Measurements from ENCODE around the gene DNAJC15.
"Not testable (repeated sequence)": the region's sequence is repeated elsewhere in the genome, so short reads cannot be mapped to it uniquely, and the experiment has no call there.

Gene DNAJC15

DNA sequence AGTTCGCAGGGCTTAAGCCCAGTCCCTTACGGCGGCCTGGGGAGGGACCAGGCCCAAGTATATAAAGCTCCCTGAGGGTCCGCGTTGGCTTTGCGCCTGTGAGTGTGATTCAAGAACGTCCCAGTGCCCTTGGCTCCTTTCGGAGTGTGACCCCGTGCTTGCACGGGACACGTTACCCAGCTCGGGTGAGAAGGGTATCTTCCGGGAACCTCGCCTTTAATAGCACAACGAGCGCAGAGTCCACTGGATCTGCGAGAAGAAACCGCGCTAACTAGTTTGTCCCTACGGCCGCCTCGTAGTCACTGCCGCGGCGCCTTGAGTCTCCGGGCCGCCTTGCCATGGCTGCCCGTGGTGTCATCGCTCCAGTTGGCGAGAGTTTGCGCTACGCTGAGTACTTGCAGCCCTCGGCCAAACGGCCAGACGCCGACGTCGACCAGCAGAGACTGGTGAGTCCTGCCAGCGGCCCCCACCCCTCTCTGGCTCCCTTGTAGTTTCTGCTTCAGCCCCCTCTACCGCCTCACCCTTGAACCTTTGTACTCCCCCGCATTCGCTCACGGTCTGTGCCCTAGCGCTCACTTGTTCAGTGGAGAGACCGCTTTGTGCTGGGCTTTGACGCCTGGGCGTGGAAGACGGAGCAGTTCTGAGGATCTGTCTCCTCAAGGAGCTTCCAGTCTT lies at the start of gene DNAJC15:
TSS of gene DNAJC15 (plus strand) at position 298 of the 675 bp plus-strand sequence. CDS start at position 339, 41 bp downstream.
- peak; percentile 14 for DNase-seq

DNA sequence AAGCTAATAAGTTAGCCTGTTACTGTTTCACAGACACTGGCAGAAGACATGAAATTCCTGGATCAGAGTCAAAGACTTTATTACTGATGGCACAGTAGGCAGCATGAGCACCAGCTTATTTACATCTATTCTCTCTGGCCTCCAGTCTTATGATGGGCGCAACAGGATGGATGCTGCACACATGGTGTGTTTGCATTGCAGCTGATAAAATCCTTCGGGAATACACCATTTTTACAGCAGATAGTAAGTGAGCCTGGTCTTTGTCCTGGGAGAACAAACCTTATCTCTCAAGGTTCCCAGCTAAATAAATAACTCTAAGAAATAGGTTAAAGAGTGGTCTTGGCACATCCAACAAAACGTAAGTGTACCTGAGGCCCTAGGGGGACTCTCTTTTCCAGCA lies 47.3 kb upstream of the DNAJC15 start:
- no peak for DNase-seq

DNA sequence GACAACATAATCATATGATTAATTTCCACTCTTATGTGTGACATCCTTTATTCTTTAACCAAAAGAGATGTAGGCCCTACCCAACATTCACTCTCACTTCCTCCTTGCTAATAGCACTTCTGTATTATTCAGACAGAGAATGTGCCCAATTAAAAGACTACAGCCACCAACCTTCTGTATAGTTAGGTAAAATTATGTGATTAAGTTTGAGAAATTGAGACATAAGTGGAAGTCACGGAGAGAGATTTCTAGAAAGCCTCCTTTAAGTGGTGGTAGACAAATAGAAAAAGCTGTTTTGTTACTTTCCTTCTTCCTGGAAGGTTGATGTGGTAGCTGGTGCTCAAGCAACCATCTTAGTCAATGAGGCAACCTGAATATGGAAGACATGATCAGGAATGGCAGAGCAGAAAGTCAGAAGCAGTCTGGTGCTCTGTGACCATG lies 46.1 kb upstream of the DNAJC15 start:
- no peak for DNase-seq

DNA sequence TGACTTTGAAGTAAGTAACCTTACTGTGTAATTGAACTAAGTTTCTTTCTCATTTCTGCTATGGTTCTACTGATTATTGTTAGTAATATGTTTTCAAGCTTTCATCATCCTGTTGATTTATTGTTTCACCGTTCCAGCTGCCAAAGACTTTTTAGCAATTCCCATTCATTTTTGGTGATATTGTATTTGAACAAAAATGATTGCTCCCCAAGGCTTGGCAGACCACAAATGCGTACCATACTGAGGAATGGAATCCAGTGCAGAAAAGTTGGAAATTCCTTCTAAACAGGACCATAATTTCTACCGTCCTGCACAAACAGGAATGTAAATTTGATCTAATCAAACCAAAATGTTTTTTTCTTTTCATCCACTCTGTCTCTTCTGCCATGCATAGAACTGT lies 42.1 kb upstream of the DNAJC15 start:
- DNase-seq, result no peak

DNA sequence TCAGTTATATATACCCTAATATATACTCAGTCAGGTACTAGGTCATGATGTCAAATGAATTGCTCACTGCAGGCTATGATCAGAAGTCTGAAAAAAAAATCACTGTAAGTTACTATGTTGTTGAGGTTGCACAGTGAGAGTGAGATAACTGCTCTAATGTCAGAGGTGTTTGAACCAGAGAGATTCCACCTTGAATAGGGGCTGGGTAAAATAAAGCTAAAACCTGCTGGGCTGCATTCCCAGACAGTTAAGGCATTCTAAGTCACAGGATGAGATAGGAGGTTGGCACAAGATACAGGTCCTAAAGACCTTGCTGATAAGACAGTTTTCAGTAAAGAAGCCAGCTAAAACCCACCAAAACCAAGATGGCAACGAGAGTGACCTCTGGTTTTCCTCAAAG lies 41.5 kb upstream of the DNAJC15 start:
- DNase-seq, result no peak

DNA sequence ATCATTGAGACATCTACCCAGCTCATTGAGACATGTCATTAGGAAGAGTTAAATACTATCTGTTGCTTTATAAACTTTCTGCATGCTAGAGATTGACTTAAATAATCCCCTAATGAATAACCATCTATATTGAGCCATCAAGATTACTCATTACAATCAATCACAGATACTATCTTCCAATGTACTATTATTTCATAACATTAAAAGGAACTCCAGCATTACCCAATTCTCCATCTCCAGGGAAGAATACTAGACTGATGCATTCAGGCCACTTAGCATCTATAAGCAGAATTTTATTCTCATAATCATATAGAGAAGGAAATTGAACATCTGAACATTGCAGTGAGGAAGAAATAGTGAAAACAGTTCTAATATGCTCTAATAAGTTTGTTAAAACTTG lies 39.4 kb upstream of the DNAJC15 start:
- DNase-seq, result no peak

DNA sequence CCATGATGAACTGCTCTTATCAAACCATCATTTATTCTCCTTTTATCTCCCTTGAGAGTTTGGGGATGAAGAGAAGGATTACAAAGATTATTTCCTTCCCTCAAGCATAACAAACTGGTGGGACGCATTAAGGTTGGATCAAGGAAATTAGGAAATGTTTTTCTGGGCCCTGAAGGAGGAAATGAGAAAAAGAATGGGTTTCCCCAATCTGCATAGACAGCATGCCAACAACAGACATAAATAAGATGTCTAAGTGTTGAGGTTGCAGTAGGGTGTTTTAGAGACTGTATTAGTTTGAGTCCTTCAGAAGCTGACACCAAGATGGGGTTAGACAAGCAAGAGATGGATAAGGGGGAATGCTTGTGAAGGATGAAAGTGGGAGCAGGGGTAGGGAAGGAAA lies 38.7 kb upstream of the DNAJC15 start:
- DNase-seq, result no peak

DNA sequence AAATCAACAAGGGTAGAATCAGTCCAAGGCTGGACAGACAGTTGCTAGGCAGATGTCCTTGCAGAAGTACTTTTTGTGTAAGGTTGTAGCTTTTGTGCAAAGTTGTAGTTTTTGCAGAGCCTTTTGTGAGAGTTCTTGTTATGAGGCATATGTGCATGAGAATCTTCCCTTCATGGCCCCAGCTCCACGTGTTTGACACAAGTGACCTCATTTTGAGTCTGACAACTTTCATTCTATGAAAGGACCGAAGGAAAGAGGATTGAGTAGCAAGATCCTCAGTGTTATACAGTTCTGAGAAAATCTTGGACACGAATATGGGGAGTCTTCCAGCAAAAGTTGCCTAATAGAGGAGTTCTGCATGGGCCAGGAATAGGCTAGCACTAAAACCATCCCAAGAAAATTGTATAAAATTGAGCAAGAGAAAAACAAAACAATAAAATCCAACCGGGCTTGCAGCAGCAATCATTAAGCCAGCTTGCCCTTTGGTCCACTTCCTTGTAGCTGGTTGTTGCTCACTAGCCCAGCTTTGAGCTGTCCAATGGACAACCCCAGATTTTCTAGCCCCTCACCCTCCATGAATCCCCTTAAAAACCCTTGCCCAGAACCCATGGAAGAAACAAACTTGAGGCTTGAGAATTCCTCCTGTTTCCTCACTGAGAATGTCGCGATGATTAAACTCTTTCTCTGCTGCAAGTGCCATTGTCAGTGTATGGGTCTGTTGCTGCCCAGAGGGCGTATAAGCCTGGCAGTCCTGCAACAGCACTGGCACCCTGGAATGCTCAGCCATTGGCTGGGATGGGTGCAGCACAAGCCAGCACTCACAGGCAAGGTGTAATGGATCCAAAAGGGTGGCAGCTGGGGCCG lies 37.8 kb upstream of the DNAJC15 start:
- DNase-seq, result no peak

DNA sequence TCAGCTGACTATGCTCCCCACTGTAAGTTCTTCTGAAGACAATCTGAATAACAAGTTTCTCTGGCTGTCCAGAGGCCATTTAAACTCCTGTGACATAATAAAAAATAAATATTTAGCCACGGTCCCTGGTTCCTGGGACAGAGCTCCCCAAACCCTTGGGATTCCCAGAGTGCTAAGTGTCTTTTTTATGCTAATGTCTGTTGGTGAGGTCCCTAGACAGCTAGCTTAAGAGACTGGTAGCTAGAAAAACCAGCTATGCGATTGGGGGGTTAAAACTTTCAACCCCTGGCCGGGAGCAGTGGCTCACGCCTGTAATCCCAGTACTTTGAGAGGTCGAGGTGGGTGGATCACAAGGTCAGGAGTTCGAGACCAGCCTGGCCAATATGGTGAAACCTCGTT lies 37.2 kb upstream of the DNAJC15 start:
- no peak for DNase-seq

DNA sequence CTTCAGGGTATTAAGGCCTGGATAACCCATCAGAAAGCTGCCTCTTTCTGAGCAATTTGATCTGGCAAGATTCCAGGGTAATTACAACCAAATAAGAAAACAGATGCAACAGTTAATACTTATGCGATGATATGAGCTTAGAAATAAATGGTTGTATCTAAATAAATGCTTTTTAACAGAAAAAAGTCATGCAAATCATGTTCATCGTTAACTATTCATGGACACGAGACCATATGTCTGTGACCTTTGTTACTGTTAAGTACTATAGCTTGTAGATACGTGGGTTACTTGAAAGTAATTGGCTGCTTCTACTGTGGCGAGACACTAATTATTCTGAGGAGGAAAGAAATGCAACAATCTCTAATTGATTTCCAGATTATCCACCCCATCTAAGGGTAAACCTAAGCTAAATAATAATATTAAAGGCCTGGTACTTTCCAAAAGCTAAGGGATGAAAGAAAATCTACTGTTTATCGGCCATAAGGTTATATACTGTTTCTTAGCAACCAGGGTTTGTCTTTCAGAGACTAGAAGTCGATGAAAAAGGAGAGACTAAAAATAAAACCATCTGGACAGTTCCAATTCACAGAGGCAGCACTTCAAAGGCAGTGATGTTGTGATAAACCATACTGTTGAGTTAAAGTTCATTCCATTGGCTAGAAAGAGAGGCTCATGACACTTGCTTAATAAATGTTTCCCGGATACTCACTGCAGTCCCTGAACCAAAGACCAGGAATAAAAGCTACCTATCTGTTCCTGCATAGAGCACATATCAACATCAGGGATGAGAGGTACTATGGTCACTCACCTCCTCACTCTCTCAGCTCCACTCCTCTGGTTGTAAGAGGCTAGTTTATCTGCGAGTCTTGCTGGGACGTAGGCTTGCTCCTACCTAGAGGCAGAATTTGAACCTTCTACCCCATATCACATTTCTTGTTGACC lies 32.8 kb upstream of the DNAJC15 start:
- no peak for DNase-seq

DNA sequence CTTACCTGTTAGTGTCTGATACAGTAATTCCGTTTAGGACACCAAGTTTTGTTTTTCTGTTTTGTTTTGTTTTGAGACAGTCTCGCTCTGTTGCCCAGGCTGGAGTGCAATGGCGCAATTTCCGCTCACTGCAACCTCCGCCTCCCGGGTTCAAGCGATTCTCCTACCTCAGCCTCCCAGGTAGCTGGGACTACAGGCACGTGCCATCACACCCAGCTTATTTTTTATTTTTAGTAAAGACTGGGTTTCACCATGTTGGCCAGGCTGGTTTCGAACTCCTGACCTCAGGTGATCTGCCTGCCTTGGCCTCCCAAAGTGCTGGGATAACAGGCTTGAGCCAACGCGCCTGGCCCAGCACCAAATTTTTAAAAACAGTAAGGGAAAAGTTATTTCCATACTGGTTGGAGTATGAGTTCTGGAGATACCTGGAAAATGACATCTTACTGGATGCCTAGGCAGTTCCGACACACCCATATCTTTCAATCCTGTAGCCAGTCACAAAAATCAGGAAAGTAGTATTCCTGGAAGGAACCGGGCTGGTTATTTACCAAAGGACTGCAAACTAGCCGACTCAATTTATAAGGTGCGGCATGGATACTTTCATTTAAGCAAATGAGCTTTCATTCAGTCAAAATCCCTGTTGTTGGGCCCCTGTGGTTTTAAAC lies 32.0 kb upstream of the DNAJC15 start:
- DNase-seq, result not testable (repeated sequence)

DNA sequence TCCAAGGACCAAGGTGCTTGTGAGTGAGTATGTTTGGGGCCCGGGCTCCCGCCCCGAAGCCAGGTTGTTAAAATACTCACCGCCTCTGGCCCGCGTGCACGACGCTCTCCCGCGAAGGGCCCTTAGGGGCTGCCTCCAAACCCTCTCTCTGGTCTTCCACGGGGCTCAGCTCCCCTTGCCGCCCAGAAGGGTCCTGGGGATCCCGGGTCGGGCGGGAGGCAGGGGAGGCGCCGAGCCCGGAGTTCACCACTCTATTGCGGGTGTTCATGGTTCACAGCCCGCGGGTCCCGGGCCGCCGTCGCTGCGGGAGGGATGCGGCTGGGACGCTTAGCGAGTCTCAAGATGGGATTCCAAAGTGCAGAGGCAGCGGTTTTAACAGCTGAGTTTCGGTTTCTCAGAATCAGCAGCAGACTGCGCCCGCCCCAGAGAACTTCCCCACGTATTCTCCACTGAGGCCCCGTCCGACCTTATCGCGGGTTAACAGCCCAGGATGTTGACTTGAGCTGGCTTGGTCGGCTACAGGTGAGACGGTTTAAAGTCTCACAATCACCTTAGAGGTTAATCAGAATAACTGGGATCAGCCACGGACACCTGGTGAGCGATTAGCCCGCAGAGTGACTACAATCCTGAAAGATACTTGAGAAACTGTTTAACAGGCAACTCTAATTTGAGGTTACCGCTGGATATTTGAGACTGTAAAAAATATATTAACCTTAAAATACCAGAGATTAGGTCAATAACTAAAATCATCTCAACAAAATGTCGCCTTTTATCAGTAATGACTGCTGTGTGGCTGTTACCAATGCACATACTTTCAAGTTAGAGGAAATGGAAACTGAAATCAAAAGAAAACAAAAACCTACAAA lies 31.3 kb upstream of the DNAJC15 start, which contains the start of gene EPSTI1:
TSS of gene EPSTI1 (minus strand) at position 344 of the 866 bp plus-strand sequence. CDS start at position 268, 76 bp downstream.
- no peak for DNase-seq

DNA sequence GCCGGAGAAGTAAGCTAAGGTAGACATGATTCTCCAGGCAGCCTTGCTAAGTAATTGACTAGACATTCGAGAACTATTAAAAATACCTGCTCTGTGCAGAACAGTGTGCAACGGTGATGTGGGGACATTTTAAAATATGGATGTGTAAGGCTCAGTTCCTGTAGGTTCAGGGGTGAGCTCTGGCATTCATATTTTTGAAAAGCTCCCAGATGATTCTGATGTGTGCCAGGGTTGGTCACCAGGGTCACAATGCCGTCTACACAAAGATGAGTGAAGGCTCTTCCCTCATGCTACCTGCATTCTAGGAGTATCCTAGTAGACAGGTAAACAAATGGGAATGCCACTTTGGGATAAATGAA lies 30.6 kb upstream of the DNAJC15 start:
- DNase-seq, result no peak

DNA sequence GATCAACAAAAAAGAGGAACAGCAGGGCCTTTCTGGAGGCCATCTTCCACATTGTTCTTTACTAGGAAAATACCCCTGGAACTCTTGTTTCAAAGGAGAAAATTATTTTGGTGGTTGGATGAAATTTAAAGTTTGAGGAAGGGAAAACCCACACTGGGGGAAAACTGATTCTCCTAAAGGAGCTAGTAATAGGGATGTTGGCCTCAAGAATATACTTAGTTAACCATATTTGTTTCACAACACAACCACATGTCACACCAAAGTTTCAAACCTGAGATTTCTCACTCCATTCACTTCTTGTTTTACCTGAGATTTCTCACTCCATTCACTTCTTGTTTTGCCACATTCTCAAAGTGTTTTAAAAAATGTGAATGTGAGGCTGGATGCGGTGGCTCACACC lies 28.5 kb upstream of the DNAJC15 start:
- no peak for DNase-seq

DNA sequence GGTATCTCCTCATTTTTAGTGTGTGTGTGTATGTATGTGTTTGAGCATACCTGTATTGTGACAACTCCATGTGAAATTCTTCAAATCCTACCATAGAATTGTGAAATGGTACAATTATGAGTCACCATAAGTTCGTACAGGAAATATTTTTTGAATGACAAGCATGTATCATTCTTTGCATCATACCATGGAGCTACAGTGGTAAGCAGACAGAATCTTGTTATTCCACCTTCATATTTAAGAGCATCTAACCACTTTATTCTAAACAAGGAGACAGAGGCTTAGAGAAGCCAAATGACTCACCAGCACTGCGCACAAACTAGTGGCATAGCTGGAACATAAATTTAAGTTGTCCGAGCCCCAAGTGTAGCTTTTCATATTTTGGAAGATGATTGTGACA lies 26.8 kb upstream of the DNAJC15 start:
- no peak for DNase-seq

DNA sequence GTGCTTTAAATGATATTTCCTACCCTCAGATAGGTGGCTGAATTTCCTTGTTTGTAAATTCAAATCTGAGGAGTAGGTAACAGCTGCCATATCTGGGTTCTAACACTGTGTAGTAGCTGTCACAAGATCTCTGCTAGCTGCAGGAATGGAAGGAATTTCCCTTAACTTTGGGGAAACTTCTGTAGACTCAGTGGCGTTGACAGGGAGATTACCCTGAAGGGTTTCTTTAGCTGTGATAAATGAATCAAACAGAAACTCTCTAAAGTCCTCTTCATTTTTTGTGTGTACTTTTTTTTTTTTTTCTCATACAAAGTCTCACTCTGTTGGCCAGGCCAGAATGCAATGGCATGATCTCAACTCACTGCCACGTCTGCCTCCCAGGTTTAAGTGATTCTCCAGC lies 26.0 kb upstream of the DNAJC15 start:
- no peak for DNase-seq

DNA sequence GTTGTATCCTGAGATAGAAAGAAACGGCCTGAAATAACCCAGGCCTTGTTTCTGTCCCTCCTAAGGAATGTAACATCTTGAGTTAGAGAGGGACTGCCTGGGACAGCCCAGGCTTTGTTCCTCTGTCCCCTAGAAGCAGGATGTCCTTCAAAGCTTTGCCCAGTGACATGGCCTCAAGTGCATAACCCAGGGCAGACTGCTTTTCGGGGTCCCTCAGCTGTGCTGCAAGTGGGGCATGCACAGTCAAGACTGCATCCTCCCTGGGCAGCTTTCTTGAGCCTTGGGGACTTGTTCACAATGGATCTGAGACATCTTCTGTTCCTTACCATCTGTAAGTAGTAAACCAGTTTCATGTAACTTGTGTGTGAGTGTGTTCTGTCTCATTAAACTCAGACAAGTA lies 23.9 kb upstream of the DNAJC15 start:
- DNase-seq, result no peak

DNA sequence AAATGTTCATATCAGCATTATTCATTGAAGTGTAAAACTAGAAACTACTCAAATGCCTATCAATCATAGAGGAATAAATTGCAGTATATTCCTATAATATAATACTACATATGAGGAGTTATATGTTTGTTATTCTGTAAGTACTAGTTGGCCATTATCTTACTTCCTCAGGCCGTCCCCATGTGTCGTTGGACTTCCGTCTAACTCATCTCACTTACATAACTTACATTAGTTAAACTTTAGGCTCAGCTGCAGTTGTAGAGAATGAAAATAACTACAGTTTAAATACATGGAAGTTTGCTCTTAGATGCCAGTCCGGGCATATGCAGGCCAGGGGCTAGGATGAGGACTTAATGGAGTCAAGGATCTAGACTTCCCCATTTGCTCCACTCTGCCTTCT lies 22.7 kb upstream of the DNAJC15 start:
- no peak for DNase-seq

DNA sequence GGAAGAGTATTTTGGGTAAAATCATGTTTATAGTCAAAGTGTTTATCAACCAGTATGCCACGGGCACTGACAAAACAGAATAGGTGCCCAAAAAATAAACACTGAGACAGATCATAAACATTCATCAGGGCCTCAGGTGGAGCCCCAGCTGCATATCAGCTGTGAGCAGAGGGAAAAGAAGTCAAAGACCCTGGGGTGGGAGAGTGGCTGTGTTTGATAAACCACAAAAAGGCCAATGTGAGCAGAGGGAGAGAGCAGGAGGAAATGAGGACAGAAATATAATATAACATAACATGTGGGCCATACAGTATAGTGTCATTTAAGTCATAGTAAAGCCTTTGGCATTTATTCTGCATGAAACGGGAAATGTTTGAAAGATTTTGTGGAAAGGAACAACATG lies 21.4 kb upstream of the DNAJC15 start:
- DNase-seq, result no peak

DNA sequence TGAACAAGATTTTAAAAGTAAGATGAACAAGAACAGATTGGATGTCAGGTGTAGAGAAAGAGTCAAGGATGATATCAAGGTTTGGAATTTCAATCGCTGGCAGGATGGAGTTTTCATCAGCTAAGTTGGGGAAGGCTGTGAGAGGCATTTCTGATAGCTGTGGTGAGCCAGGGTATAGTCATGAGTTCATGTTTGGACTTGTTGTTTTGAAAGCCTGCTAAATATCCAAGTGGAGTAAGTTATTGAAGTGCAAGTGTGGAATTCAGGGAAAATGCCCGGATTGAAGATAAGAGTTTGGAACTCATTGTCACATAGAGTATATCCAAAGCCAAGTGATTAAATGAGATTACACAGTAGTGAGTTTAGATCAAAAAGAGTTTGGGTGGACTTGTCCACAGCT lies 20.4 kb upstream of the DNAJC15 start:
- DNase-seq, result no peak

DNA sequence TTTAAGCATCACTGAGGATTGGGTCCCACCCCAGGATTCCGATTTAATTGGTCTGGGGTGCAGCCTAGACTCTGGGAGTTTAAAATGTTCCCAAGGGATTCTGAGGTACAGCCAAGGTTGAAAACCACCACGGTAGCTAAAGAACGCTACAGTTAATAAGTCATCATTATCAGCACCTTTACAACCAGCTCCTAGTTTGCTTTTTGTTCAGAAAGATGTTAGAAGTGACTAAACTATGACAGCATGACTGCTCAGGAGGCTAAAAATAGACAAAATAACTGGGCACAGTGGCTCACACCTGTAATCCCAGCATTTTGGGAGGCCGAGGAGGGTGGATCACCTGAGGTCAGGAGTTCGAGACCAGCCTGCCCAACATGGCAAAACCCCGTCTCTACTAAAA lies 19.7 kb upstream of the DNAJC15 start:
- no peak for DNase-seq

All from NCI-H510A treated with DMSO at 0.1 percent for 48 hours (cell line).